HL-60/S4 treated with phorbol 12-myristate 13-acetate at 8.2 ng/mL for 4 days and 3 days (cell line): ENCODE measurements around the gene TNPO3.
"Not testable (repeated sequence)": the region's sequence is repeated elsewhere in the genome, so short reads cannot be mapped to it uniquely, and the experiment has no call there.

ENCODE experiments used
- in situ Hi-C: fragments of 300-500 bp; cut with MboI; formaldehyde crosslinking; loops from 2 replicates; pipeline ENCODE4 v1.15.0; 2022; ENCODE audit warnings: low sequenced_read_pairs

The TNPO3 gene

GRCh38 chr7:128924707-128925588 lies 130.0 kb downstream of the TNPO3 start:
- in situ Hi-C loops: no loop called here

- in situ Hi-C loops: no loop called here
Measured at GRCh38 chr7:128923411-128923800, 131.5 kb downstream of the TNPO3 start.

GRCh38 chr7:128922496-128923410 lies 132.2 kb downstream of the TNPO3 start:
- in situ Hi-C loops: no loop called here

- in situ Hi-C loops: no loop called here
Measured at GRCh38 chr7:128921866-128922440, 133.0 kb downstream of the TNPO3 start.

- in situ Hi-C loops: no loop called here
Measured at GRCh38 chr7:128920913-128921582, 133.9 kb downstream of the TNPO3 start.

GRCh38 chr7:128919881-128920799 lies 134.8 kb downstream of the TNPO3 start:
- in situ Hi-C loops: no loop called here

GRCh38 chr7:128919241-128919640 lies 135.7 kb downstream of the TNPO3 start:
- in situ Hi-C loops: no loop called here

- in situ Hi-C loops: no loop called here
Measured at GRCh38 chr7:128918016-128918665, 136.8 kb downstream of the TNPO3 start.

GRCh38 chr7:128917122-128917521 lies 137.8 kb downstream of the TNPO3 start:
- in situ Hi-C loops: no loop called here

GRCh38 chr7:128916643-128916915 lies 138.3 kb downstream of the TNPO3 start:
- in situ Hi-C loops: no loop called here

GRCh38 chr7:128915841-128916642 lies 138.9 kb downstream of the TNPO3 start:
- in situ Hi-C loops: no loop called here

- in situ Hi-C loops: no loop called here
Measured at GRCh38 chr7:128915271-128915819, 139.6 kb downstream of the TNPO3 start.

- in situ Hi-C loops: no loop called here
Measured at GRCh38 chr7:128914566-128915151, 140.3 kb downstream of the TNPO3 start.

- in situ Hi-C loops: no loop called here
Measured at GRCh38 chr7:128913870-128914565, 140.9 kb downstream of the TNPO3 start.

- in situ Hi-C loops: not testable (repeated sequence)
Measured at GRCh38 chr7:128912709-128913495, 142.0 kb downstream of the TNPO3 start.

- in situ Hi-C loops: no loop called here
Measured at GRCh38 chr7:128912281-128912680, 142.6 kb downstream of the TNPO3 start.
